NOMO-1 treated with dmso at 0.1 percent for 144 hours (cell line): ENCODE measurements around the gene HLA-DOB.

Experiments used
- DNase-seq: peaks from one replicate; lab custom pipeline; 2025; ENCODE audit not compliant: unreplicated experiment; lab: John Stamatoyannopoulos, UW

Gene HLA-DOB

DNA sequence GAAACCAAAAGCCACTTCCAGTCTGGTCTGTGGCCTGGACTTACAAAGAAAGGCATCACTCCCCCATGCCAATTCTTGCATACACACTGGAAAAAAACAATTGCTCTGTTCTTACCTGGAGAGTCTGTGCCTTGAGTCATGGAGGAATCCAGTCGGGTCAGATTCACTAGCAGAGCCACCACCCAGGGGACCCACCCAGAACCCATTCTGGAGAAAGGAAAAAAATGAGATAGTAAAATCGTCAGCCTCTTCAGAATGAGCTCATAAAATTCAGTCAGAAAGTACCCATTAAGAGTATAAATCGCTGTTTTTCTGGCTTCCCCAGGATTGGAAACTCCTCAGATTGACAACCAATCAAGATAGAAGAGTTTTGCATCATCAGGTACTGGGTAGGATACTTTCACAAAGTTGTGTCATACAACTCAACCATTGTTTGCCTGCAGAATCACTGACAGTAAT is at the start of gene HLA-DOB:
HLA-DOB (minus strand) TSS at position 257 of the 459 bp plus-strand sequence; CDS start at position 206, 51 bp downstream.
- no peak for DNase-seq

DNA sequence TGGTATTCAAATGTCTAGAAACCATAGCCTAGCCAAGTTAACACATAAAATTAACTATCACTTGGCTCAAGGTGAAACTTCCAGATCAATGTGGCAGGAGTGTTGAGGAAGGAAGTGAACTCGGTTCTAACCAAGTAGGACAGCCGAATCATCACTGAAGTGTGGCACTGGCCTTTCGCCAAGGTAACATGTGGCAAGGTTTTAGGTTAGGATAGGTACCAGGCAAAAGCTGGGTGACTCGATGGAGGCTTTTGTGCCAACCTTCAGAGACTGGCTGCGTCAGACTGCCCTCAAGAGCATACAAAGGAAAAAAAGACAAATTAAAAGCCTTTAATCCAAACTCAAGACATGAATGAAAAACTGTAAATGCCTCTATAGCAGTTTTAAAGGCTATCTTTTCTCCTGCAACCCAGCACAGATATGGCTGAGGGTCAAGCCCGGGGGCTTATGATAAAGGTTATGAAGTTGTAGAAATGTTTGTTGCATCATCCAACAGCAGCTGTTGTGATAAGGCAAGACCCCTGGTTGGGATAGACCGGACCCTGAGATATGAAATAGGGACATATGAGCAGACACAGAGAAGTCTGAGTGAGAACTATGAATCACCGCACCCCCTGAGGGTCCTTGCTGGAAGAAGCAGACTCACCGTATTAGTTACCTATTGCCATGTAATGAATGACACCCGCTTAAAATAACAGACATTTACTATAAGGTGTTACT is 49.1 kb upstream of the HLA-DOB start:
- no peak for DNase-seq

DNA sequence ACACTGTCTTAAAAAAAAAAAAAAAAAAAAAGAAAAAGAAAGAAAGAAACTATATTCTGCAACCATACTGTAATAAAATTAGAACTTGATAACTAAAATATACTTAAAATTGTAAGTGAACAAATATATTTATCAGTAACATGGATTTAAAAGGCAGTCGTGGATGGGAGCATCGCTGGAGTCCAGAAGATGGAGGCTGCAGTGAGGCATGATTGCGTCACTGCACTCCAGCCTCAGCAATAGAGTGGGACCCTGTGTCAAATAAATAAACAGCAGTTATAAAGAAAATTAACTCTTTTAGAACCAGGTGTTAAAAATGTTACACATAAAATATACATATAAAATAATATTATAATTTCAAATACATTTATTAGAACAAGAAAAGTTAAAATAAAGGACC is 45.9 kb upstream of the HLA-DOB start:
- DNase-seq = no peak

DNA sequence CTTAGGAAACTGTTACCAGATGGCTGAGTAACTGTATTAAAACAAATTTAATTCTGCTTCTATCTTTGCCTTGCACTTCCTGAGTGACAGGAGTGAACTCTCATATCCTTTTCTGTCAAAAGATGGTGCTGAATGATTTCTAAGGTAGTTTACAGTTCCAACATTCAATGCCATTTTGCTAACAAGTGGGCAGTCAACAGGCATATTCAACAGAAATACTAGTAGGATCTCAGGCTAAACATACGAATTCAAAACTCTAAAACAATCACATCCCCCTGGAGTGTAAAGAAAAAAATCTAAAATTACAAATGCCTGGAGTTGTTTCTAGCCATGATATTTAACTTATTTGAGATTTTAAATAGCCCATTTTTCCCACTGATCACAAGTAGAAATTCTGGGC is 43.9 kb upstream of the HLA-DOB start:
- DNase-seq = no peak

DNA sequence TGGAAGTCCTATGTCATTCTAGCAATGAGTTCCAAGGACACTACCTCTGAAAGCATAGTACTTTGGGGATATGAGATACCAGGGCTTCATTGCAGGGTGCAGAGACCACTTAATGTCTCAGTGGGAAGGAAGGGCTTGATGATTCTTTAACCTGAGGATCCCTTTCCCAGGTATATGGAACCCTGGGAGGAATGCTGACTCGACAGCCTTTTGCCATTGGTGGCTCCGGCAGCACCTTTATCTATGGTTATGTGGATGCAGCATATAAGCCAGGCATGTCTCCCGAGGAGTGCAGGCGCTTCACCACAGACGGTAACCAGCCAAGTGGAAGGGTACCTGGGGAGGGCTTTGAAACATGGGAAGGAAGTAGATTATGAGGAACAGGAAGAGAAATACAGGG is 41.4 kb upstream of the HLA-DOB start:
- DNase-seq = no peak

DNA sequence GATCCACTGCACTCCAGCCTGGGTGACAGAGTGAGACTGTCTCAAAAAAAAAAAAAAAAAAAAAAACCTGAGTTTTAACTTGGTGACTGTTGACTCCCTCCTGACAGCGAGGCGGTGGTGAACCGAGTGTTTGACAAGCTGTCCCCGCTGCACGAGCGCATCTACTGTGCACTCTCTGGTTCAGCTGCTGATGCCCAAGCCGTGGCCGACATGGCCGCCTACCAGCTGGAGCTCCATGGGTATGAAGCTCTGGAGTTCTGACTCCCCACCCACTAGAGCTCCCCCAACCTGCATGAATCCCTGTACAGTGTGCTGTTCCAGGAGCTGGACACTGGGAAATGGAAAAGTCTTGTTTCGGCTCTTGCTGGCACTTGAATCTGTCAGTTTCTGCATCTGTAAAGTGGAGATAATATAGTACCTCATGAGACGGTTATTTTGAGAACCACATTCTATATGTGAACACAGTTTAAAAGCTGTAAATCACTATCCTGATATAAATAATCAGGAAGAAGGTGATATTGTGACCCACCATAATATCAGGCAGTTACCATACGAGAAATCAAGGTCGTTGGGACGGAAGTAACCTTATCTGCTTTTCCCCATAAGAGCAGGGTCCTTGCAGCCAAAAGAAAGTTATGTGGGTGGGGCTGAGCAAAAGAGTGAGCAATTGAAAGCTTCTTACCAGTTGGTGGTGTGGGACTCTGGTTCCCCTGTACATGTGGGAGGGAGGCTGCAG is 40.5 kb upstream of the HLA-DOB start:
- no peak for DNase-seq

DNA sequence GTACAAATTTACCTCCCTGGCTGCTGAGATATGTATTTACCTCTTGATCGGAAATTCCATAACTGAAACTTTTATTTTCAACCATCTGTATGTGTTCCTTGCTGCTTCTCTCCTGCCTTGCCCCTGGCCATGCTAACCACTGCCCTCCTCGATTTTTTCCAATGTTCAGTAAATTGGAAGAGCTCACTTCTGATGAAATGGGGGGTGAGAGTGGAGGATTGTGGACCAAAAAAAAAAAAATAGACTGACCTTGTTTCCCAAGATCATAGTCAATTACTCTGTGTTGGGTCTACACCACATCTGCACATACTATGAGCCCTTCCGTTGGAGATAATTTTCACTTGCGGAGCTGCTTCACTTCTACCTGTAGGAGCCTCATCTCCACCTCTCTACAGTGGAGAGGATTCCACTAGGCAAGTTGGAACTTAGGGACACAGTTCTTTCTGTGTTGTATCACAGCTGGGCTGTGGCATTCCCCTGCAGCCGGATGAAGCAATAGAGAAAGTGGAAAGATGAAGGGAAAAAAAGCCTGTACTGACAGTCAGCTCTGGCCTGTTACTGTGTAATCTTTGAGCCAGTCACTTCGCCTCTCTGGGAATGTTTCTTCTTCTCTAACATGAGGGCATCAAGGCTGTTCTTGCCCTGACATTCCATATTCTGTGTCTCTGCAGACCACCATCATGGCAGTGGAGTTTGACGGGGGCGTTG is 38.8 kb upstream of the HLA-DOB start:
- no peak for DNase-seq

DNA sequence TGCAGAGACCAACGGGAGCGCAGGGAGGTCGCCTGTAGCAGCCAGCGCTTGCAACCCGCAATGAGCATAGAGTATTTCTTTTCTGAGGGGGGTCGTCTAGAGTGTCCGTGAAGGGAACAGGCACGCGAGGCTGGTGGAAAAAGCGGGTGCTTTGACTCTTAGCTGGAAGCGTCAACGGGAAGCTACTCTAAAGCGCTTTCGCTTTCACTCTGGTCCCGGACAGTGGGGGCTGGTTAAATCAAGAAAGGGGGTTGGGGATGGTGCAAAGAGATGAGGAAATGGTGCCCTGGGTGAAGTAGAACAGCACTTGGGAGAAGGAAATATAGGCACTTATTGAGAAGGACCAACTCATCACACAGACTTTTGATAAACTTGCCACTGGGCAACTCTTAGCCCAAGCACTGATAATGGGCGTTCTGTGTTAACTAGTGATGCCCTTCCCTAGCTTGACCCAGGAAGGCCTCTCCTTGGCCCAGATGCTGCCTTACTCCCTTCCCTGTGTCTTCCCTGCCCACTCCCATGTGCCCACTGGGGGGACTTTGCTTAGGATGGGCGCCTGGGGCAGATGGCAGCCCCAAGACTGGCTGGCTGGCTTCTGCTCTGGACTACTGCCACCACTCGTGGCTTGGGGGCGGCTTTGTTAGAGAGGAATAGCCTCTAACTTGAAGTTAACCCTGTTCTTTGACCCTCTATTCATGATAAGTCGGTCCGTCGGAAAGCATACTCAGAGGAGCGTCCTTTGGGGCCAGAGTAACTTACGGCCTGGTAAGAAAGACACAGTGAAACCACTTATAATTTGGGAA is 37.8 kb upstream of the HLA-DOB start:
- DNase-seq = peak; percentile 34

DNA sequence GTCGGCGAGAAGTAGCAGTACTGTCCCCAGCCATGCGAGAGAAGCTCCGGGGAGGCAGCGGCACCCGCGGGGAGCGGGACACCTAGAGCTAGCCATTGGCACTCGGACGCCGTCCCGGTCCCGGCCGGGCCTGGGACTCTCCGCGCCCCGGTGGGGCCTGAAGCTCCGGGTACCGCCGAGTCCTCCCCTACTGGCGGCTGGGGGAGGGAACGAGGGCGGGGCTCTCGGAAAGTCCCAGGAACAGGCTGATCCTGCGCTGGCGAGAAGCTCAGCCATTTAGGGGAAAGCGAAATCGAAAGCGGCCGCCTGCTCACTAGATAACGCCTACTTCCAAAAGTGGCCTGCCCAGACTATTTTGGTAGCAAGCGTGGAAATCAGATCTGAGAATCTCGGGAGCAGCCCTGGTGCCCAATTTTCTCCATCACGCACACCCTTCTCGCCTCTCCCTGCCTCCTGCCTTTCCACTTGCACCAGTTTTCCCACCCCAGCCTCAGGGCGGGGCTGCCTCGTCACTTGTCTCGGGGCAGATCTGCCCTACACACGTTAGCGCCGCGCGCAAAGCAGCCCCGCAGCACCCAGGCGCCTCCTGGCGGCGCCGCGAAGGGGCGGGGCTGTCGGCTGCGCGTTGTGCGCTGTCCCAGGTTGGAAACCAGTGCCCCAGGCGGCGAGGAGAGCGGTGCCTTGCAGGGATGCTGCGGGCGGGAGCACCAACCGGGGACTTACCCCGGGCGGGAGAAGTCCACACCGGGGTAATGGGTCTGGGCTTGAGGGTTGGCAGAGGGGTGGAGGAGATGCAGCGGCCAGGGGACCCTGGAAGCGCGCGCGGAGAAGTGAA is 37.0 kb upstream of the HLA-DOB start, which contains the start of the genes PSMB9 and TAP1:
PSMB9 (plus strand) TSS at position 652 of the 835 bp plus-strand sequence; CDS start at position 690, 38 bp downstream.
TAP1 (minus strand) TSS at position 164 of the 835 bp plus-strand sequence; CDS start at position 96, 68 bp downstream.
- DNase-seq = peak; percentile 91

DNA sequence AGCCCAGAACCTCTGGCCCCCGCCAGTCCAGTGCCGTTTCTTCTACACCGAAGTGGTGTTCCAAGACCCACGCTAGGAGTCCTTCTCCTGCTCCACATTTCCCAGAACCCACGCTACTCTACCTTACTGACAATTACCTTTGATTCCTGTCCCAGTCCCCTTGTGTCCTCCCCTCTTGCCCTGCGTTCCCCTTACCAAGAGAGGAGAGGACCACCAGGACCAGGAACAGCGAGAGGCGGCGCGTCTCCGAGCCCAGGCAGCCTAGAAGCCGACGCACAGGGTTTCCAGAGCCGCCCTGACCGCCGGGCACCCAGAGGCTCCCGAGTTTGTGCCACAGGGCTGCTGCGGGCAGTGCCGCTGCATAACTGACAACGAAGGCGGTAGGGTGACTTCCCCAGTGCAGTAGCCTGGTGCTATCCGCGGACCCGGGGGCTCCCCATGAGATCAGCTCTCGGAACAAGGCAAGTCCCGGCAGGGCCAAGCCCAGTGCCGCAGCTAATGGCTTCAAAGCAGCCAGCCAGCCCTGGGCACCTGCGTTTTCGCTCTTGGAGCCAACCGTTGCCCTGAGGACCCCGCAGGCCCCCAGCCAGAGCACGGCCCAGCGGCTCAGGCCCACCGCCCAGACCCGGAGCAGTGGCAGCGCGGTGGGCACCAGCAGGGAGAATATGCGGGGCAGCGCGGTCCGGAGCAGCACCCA is 36.2 kb upstream of the HLA-DOB start:
- no peak for DNase-seq

DNA sequence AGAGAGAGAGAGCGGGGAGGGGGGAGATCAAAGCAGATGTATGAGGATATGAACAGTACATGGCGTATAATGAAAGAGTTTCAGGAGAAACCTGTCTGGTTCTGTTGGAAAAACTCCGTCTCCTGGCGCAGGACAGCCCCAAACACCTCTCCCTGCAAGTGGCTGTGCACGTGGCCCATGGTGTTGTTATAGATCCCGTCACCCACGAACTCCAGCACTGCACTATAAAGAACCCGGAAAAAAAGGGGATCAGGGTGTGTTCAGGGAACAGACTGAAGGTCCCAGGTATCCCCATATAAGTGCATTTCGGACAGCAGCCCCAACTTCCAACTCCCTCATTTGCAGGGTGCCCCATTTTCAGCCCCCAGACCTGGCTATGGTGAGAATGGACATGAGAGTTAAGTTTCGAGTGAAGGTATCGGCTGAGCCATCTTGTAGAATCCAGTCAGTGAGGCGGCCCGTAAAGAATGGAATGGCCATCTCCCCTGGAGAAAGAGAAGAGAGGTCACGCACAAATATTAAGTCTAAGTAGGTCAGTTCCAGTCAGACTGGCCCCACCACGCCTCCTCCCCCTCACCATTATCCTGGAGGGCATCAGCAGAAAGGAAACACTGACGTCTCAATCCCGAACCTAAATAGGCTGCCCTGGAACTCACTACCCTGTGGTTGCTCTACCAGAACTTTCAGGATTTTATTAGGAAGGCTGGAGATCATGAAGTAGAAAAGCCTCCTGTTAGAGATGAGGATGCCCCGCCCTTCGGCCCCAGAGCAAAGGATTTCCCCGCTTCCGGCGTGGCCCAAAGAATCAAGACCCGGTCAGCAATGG is 35.4 kb upstream of the HLA-DOB start:
- DNase-seq = no peak

DNA sequence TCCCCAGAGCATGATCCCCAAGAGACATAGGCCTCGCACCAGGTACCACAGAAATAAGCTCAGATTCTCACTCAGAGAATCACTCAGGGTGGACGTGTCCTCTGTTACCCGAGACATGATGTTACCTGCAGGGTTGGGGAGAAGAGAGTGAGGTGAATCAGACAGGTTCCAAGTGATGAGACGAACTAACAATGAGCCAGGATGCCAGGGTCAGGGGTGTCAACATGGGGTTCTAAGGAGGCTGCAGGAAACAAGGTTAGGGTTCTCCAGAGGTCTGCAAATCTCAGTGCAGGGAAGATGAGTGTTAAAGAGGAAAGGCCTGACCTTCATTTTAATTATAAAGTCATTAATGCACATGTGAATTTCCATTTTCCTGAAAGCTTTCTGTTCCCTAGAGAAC is 34.2 kb upstream of the HLA-DOB start:
- DNase-seq = no peak

DNA sequence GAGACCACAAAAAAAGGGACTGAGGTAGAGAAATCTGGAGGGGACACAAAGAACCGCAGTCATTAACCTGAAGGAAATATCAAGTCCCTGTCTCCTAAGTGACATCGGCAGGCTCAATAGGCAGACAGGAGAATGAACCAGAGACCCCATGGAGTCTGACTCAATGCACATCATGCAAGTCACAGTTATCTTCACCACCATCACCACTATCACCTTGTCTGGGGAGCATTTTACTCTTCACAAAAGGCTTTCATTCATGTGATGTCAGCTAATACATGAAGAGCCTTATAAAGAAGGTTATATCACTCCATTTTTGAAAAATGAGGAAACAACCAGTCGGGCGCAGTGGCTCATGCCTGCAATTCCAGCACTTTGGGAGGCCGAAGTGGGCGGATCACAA is 32.3 kb upstream of the HLA-DOB start:
- no peak for DNase-seq

DNA sequence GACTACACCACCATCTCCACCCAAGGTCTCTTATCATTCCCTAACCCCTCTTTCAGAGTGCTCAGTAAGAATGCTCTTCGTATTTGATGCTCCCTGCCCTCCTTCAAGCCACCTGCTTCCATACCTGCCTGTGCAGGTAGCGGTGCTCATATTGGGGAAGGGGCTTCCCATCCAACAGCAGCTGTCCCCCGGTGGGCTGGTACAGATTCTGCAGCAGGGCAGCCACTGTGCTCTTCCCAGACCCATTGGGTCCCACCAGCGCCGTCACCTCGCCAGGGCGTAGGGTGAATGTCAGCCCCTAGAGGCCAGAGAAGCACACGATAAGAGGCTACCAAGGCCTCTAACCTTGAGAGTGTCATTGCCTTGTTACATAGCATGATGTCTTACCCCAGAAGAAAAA is 31.0 kb upstream of the HLA-DOB start:
- DNase-seq = no peak

DNA sequence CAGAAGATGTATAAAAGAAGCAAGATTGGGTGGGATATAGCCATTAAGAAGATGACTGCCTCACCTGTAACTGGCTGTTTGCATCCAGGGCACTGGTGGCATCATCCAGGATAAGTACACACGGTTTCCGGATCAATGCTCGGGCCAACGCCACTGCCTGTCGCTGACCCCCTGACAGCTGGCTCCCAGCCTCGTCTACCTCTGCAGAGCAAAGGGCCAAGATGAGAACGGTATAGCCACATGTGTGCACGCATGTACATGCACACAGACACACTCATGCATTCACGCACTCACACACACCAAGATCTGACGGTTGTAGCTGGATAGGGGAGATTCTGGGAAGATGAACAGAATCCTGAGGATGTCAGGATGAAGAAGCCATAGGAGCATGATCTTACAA is 30.2 kb upstream of the HLA-DOB start:
- no peak for DNase-seq

DNA sequence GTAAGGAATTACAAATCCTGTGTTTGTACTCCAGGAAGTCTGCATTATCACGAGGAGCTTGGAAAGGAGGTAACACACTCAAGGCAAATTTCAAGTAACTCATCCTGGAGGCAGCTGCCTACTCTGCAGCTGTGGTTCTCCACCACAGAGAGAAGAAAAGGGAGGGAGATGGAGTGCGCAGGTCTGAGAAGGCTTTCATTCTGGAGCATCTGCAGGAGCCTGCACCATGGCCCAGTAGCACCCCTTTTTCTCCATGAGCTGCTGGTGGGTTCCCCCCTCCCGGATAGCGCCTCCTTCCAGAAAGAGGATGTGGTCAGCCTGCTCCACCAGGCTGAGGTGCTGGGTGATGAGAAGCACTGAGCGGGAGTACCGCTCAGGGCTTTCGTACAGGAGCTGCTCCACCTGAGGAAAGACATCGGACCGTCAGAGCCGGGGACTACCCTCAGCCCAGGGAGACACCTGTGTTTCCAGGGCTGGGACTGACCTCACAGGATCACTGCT is 28.6 kb upstream of the HLA-DOB start:
- DNase-seq = no peak

DNA sequence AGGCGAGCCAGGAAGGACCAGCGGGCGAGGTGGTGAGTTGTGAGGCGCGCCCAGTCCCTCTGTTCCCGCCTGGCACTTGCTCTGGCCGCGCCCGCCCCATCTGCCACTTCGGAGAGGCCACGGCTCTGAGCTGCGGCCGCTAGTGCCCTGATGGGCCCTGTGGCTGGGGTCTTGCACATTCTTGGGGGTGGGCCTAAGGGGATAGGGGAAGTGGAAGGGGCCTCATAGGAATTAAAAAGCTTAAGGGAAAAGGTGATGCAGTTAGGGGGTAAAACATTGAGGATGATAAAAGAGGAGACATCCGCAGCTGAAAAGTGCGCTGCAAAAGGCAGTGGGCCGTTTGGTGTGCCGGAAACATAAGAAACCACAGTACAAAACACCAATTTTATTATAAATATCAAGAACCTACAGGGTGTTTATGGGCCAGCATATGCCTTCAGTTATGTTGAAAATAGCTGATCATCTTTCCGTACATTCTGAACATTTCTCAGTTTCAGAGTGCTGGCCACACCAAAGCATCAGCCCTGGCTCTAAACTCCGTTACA is 28.1 kb upstream of the HLA-DOB start:
- DNase-seq = no peak
